Measurements from ENCODE around the gene LRSAM1. TPM values are rescaled to one million over a fixed set of nuclear protein-coding genes. Genes with fewer than 3 reads are reported as not detected.

Gene LRSAM1
- total RNA-seq, 3 donors from 2014 or later, result 16.8 to 29.0 (median 17.9) TPM

GRCh38 chr9:127451858-127452656 lies 747 bp downstream of the LRSAM1 start:
- intact Hi-C loops (cut with DNase I, micrococcal nuclease), result no loop called here
- DNase-seq, result peak; percentile 62 to 77 (median 76)
- Histone ChIP-seq H3K9me3 (no peaks in the 10 kb centered on the region), H3K4me3 (peak overlapping the region; percentile 71), H3K36me3 (ENCODE audit: low read depth) (peaks cover 3% of the 10 kb centered on the region), H3K4me1 (ENCODE audit: low read depth) (peaks cover 26% of the 10 kb centered on the region)
- ATAC-seq, result peak; percentile 45
- TF ChIP-seq CTCF (IDR thresholded peaks at IDR 0.05), result no peak

- ATAC-seq, result peak; percentile 58
- Histone ChIP-seq H3K4me1 (ENCODE audit: low read depth) (peaks cover 26% of the 10 kb centered on the region), H3K36me3 (ENCODE audit: low read depth) (no peaks in the 10 kb centered on the region), H3K4me3 (no peak overlapping the region), H3K9me3 (no peaks in the 10 kb centered on the region)
- no peak for TF ChIP-seq CTCF (IDR thresholded peaks at IDR 0.05)
- intact Hi-C loops (cut with DNase I, micrococcal nuclease), result no loop called here
- peak; percentile 69 to 84 (median 76) for DNase-seq
Observed at GRCh38 chr9:127452691-127453090, 1.4 kb downstream of the LRSAM1 start.

- no peaks in the 10 kb centered on the region for H3K36me3 ChIP-seq (ENCODE audit: low read depth)
Observed at GRCh38 chr9:127455324-127455992, 4.1 kb downstream of the LRSAM1 start.

GRCh38 chr9:127457191-127457878 lies 6.0 kb downstream of the LRSAM1 start:
- DNase-seq (no peak), ATAC-seq (no peak)
- Histone ChIP-seq H3K4me3 (no peak overlapping the region), H3K9me3 (no peaks in the 10 kb centered on the region), H3K36me3 (ENCODE audit: low read depth) (peaks cover 4% of the 10 kb centered on the region), H3K4me1 (ENCODE audit: low read depth) (peaks cover 5% of the 10 kb centered on the region)
- intact Hi-C loops (cut with DNase I, micrococcal nuclease), result no loop called here
- no peak for TF ChIP-seq CTCF (IDR thresholded peaks at IDR 0.05)

More at GRCh38 chr9:127455324-127455992, 4.1 kb downstream of the LRSAM1 start:
- H3K9me3 ChIP-seq, result no peaks in the 10 kb centered on the region
- peaks cover 9% of the 10 kb centered on the region for H3K4me1 ChIP-seq (ENCODE audit: low read depth)
- no peak overlapping the region for H3K4me3 ChIP-seq
- ATAC-seq (no peak), DNase-seq (peak in 2 of 3 donors; percentile 70 to 71)
- intact Hi-C loops (cut with DNase I, micrococcal nuclease), result no loop called here
- TF ChIP-seq CTCF (IDR thresholded peaks at IDR 0.05), result peak; percentile 38

GRCh38 chr9:127458921-127459320 lies 7.6 kb downstream of the LRSAM1 start:
- intact Hi-C loops (cut with DNase I, micrococcal nuclease), result no loop called here
- DNase-seq, result no peak
- ATAC-seq, result no peak
- no peak overlapping the region for H3K4me3 ChIP-seq
- H3K4me1 ChIP-seq (ENCODE audit: low read depth), result no peaks in the 10 kb centered on the region
- H3K36me3 ChIP-seq (ENCODE audit: low read depth), result peaks cover 4% of the 10 kb centered on the region
- no peaks in the 10 kb centered on the region for H3K9me3 ChIP-seq
- TF ChIP-seq CTCF (IDR thresholded peaks at IDR 0.05), result no peak
